Astrocyte of the cerebellum (primary cell): Measurements from ENCODE around the gene CSMD2.

Experiments used
- DNase-seq: peaks from one replicate; pipeline ENCODE4 v3.0.0-alpha.2; 2011; ENCODE audit warnings: low read depth
- H3K4me3 ChIP-seq: 2 replicates; pipeline ENCODE4 v1.5.1; 2011; ENCODE audit warnings: mild to moderate bottlenecking, low read depth, low read length, moderate library complexity
- CTCF ChIP-seq: IDR thresholded peaks from 2 replicates; pipeline ENCODE4 v1.5.1; 2012; ENCODE audit warnings: low read length, low read depth, moderate library complexity, mild to moderate bottlenecking; ENCODE audit errors: missing control alignments
- in situ Hi-C: cut with HindIII; loops from 2 replicates; pipeline ENCODE4 v1.10.0; 2017; ENCODE audit warnings: low sequenced_read_pairs

The CSMD2 gene

GRCh38 chr1:33519240-33519884 lies 645.7 kb downstream of the CSMD2 start:
- no peak overlapping the region for H3K4me3 ChIP-seq
- no peak for TF ChIP-seq CTCF
- in situ Hi-C loops: no loop called here

GRCh38 chr1:33517596-33518250 lies 647.3 kb downstream of the CSMD2 start:
- no peak for TF ChIP-seq CTCF
- in situ Hi-C loops: no loop called here
- DNase-seq: no peak
- H3K4me3 ChIP-seq: no peak overlapping the region

More at GRCh38 chr1:33519240-33519884, 645.7 kb downstream of the CSMD2 start:
- DNase-seq: no peak

GRCh38 chr1:33516891-33517567 lies 648.0 kb downstream of the CSMD2 start:
- no peak for DNase-seq
- no peak overlapping the region for H3K4me3 ChIP-seq
- in situ Hi-C loops: no loop called here
- TF ChIP-seq CTCF: no peak

DNA sequence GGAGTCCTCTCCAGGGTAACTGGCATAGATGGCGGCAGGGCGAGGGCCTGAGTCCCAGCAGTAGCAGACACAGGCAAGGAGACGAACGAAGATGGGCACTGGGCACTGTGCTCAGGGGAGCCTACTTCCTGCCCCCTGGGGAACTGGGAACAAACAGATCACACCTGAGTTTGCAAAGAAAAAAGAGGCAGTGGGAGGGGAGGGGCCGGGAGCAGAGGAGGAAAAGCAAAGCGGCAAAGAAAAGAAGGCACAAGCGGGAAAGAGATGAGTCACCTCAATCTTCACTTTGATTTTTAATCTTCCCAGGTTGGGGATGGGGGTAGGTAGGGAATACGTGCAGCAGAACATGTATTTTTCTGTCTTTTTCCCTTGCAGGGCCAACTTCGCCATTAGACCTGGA lies 648.6 kb downstream of the CSMD2 start:
- TF ChIP-seq CTCF: no peak
- H3K4me3 ChIP-seq: no peak overlapping the region
- DNase-seq: no peak
- in situ Hi-C loops: no loop called here

DNA sequence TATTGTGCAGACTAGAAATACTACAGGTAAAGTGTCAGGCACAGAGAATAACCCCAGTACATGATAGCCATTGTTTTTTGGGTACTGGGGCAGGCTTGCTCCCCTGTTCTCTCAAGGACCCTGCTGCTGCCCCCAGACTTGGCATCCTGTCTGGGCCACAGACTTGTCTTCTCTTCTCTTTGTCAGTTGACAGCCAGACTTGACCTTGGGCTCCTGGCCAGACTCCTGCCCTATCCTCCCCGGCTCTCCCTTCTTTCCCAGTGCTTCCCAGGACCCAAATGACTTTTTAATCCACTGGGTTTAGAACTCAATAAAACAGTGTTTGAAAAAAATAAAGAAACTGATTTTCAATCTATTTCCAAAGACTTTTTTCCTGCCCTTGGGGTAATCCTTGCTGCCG lies 649.4 kb downstream of the CSMD2 start:
- in situ Hi-C loops: no loop called here
- no peak overlapping the region for H3K4me3 ChIP-seq
- no peak for DNase-seq
- no peak for TF ChIP-seq CTCF

- in situ Hi-C loops: no loop called here
- no peak for DNase-seq
- no peak for TF ChIP-seq CTCF
- no peak overlapping the region for H3K4me3 ChIP-seq
Observed at GRCh38 chr1:33515112-33515511, 649.9 kb downstream of the CSMD2 start.
